OCI-M1 (cell line): ENCODE measurements around the gene FAM167B.

ENCODE experiments used
- DNase-seq: peaks from one replicate; lab custom pipeline; 2025; lab: John Stamatoyannopoulos, UW

Gene FAM167B

GRCh38 chr1:32223683-32224082 lies 23.3 kb upstream of the FAM167B start:
- DNase-seq = no peak

- no peak for DNase-seq
Observed at GRCh38 chr1:32224285-32224684, 22.7 kb upstream of the FAM167B start.

GRCh38 chr1:32228771-32229170 lies 18.3 kb upstream of the FAM167B start:
- DNase-seq = no peak

GRCh38 chr1:32231843-32232432 lies 15.1 kb upstream of the FAM167B start:
- DNase-seq = no peak

- no peak for DNase-seq
Observed at GRCh38 chr1:32232558-32233304, 14.3 kb upstream of the FAM167B start.

- no peak for DNase-seq
Observed at GRCh38 chr1:32234792-32235191, 12.2 kb upstream of the FAM167B start.

GRCh38 chr1:32239337-32239736 lies 7.7 kb upstream of the FAM167B start:
- DNase-seq = no peak

GRCh38 chr1:32239790-32240139 lies 7.3 kb upstream of the FAM167B start:
- DNase-seq = no peak

- peak; percentile 71 for DNase-seq
Observed at GRCh38 chr1:32240140-32240951, 6.7 kb upstream of the FAM167B start.

GRCh38 chr1:32241001-32241763 lies 5.8 kb upstream of the FAM167B start:
- peak; percentile 52 for DNase-seq

- peak; percentile 33 for DNase-seq
Observed at GRCh38 chr1:32242341-32242851, 4.6 kb upstream of the FAM167B start.

- DNase-seq = no peak
Observed at GRCh38 chr1:32247452-32247851, 430 bp downstream of the FAM167B start.

GRCh38 chr1:32247983-32248889 lies 1.2 kb downstream of the FAM167B start:
- DNase-seq = peak; percentile 73

- DNase-seq = no peak
Observed at GRCh38 chr1:32249831-32250525, 3.0 kb downstream of the FAM167B start.

GRCh38 chr1:32250893-32251716 lies 4.1 kb downstream of the FAM167B start, which contains the start of gene LCK:
TSS of gene LCK (plus strand) at chr1:32251265. CDS start at chr1:32274330, 23,065 bp downstream.
- no peak for DNase-seq

GRCh38 chr1:32255072-32256071 lies 8.3 kb downstream of the FAM167B start:
- no peak for DNase-seq

GRCh38 chr1:32256473-32257226 lies 9.6 kb downstream of the FAM167B start:
- DNase-seq = no peak

GRCh38 chr1:32257227-32257508 lies 10.1 kb downstream of the FAM167B start:
- no peak for DNase-seq
